Measurements from ENCODE around the gene NAA15. TPM values are rescaled to one million over a fixed set of nuclear protein-coding genes. Genes with fewer than 3 reads are reported as not detected.
"Not testable (repeated sequence)": the region's sequence is repeated elsewhere in the genome, so short reads cannot be mapped to it uniquely, and the experiment has no call there.

The NAA15 gene
- total RNA-seq (10 to 100 TPM; 27.9 to 37.6 TPM), polyA plus RNA-seq (ENCODE audit: insufficient read length in 2 of 2) (10 to 100 TPM; 18.1 to 22.3 TPM)
- long read RNA-seq, donor 1, partial matches to known transcripts, result 22 of 22 reads
- long read RNA-seq, donor 1, other reads (novel, unspliced or antisense), result 0 of 22 reads
- long read RNA-seq, donor 2, result 0 reads
- long read RNA-seq, donor 3, result 0 reads
- long read RNA-seq, donor 4, partial matches to known transcripts, result 0 of 10 reads
- long read RNA-seq, donor 4, other reads (novel, unspliced or antisense), result 10 of 10 reads

- 0% methylated on average over 61 of the region's 61 CpGs for WGBS (ENCODE audit: insufficient coverage)
- Histone ChIP-seq H3K27ac (ENCODE audit: low read depth, low read length) (peak within 1 kb of the TSS; percentile 95), H3K4me1 (ENCODE audit: control insufficient read depth, insufficient read depth, low read length) (peaks cover 13% of the 10 kb centered on the region)
These were observed at the start of gene NAA15 for GRCh38 chr4:139301113-139301820. TSS of gene NAA15 (plus strand) at chr4:139301505. CDS start at chr4:139301778, 273 bp downstream.

GRCh38 chr4:139253046-139253445, 48.3 kb upstream of the NAA15 start:
- H3K4me1 ChIP-seq (ENCODE audit: control insufficient read depth, insufficient read depth, low read length), result no peaks in the 10 kb centered on the region
- no peak for DNase-seq (ENCODE audit: low read depth in 4 of 6, low spot score in 6 of 6)
- no peaks in the 10 kb centered on the region for H3K27me3 ChIP-seq (ENCODE audit: control insufficient read depth, insufficient read depth, low read length)
- H3K27ac ChIP-seq (ENCODE audit: low read depth, low read length), result no peak overlapping the region
- no peak overlapping the region for H3K4me3 ChIP-seq (ENCODE audit: low read depth, low read length)
- no peaks in the 10 kb centered on the region for H3K36me3 ChIP-seq (ENCODE audit: control insufficient read depth, insufficient read depth, low read length)
- H3K9me3 ChIP-seq (ENCODE audit: control insufficient read depth, insufficient read depth, low read length), result no peaks in the 10 kb centered on the region

More at GRCh38 chr4:139301113-139301820, at the start of gene NAA15:
- DNase-seq (ENCODE audit: low read depth in 4 of 6, low spot score in 6 of 6), result peak; percentile 93 to 99 (median 98)
- peak within 1 kb of the TSS; percentile 89 for H3K4me3 ChIP-seq (ENCODE audit: low read depth, low read length)
- no peaks in the 10 kb centered on the region for H3K27me3 ChIP-seq (ENCODE audit: control insufficient read depth, insufficient read depth, low read length)
- peaks cover 3% of the 10 kb centered on the region for H3K9me3 ChIP-seq (ENCODE audit: control insufficient read depth, insufficient read depth, low read length)
- H3K36me3 ChIP-seq (ENCODE audit: control insufficient read depth, insufficient read depth, low read length), result peaks cover 7% of the 10 kb centered on the region

GRCh38 chr4:139253713-139254112, 47.6 kb upstream of the NAA15 start:
- DNase-seq (ENCODE audit: low read depth in 4 of 6, low spot score in 6 of 6), result no peak
- WGBS (ENCODE audit: insufficient coverage), result no CpG with 5 or more reads among the region's 3 CpGs
- Histone ChIP-seq H3K27ac (ENCODE audit: low read depth, low read length) (no peak overlapping the region), H3K4me3 (ENCODE audit: low read depth, low read length) (no peak overlapping the region), H3K36me3 (ENCODE audit: control insufficient read depth, insufficient read depth, low read length) (no peaks in the 10 kb centered on the region), H3K9me3 (ENCODE audit: control insufficient read depth, insufficient read depth, low read length) (no peaks in the 10 kb centered on the region), H3K4me1 (ENCODE audit: control insufficient read depth, insufficient read depth, low read length) (no peaks in the 10 kb centered on the region), H3K27me3 (ENCODE audit: control insufficient read depth, insufficient read depth, low read length) (no peaks in the 10 kb centered on the region)

GRCh38 chr4:139255581-139255980, 45.7 kb upstream of the NAA15 start:
- H3K36me3 ChIP-seq (ENCODE audit: control insufficient read depth, insufficient read depth, low read length); H3K27me3 ChIP-seq (ENCODE audit: control insufficient read depth, insufficient read depth, low read length); H3K9me3 ChIP-seq (ENCODE audit: control insufficient read depth, insufficient read depth, low read length); H3K27ac ChIP-seq (ENCODE audit: low read depth, low read length); H3K4me3 ChIP-seq (ENCODE audit: low read depth, low read length); H3K4me1 ChIP-seq (ENCODE audit: control insufficient read depth, insufficient read depth, low read length); DNase-seq (ENCODE audit: low read depth in 4 of 6, low spot score in 6 of 6): not testable (repeated sequence)
- WGBS (ENCODE audit: insufficient coverage), result no CpG with 5 or more reads among the region's 6 CpGs

- Histone ChIP-seq H3K27ac (ENCODE audit: low read depth, low read length) (no peak overlapping the region), H3K27me3 (ENCODE audit: control insufficient read depth, insufficient read depth, low read length) (no peaks in the 10 kb centered on the region), H3K4me3 (ENCODE audit: low read depth, low read length) (no peak overlapping the region), H3K36me3 (ENCODE audit: control insufficient read depth, insufficient read depth, low read length) (no peaks in the 10 kb centered on the region), H3K9me3 (ENCODE audit: control insufficient read depth, insufficient read depth, low read length) (no peaks in the 10 kb centered on the region), H3K4me1 (ENCODE audit: control insufficient read depth, insufficient read depth, low read length) (no peaks in the 10 kb centered on the region)
- WGBS (ENCODE audit: insufficient coverage), result no CpG with 5 or more reads among the region's 2 CpGs
- DNase-seq (ENCODE audit: low read depth in 4 of 6, low spot score in 6 of 6), result no peak
These were observed 45.0 kb upstream of the NAA15 start for GRCh38 chr4:139256349-139256748.

GRCh38 chr4:139265654-139266053, 35.7 kb upstream of the NAA15 start:
- Histone ChIP-seq H3K27me3 (ENCODE audit: control insufficient read depth, insufficient read depth, low read length) (no peaks in the 10 kb centered on the region), H3K9me3 (ENCODE audit: control insufficient read depth, insufficient read depth, low read length) (no peaks in the 10 kb centered on the region), H3K4me1 (ENCODE audit: control insufficient read depth, insufficient read depth, low read length) (peaks cover 4% of the 10 kb centered on the region), H3K36me3 (ENCODE audit: control insufficient read depth, insufficient read depth, low read length) (no peaks in the 10 kb centered on the region), H3K27ac (ENCODE audit: low read depth, low read length) (no peak overlapping the region), H3K4me3 (ENCODE audit: low read depth, low read length) (no peak overlapping the region)
- DNase-seq (ENCODE audit: low read depth in 4 of 6, low spot score in 6 of 6), result no peak
- no CpG with 5 or more reads among the region's 3 CpGs for WGBS (ENCODE audit: insufficient coverage)

- no CpG with 5 or more reads among the region's 1 CpG for WGBS (ENCODE audit: insufficient coverage)
- H3K9me3 ChIP-seq (ENCODE audit: control insufficient read depth, insufficient read depth, low read length), result no peaks in the 10 kb centered on the region
- no peak for DNase-seq (ENCODE audit: low read depth in 4 of 6, low spot score in 6 of 6)
- H3K4me1 ChIP-seq (ENCODE audit: control insufficient read depth, insufficient read depth, low read length), result peaks cover 4% of the 10 kb centered on the region
- peak overlapping the region; percentile 15 for H3K27ac ChIP-seq (ENCODE audit: low read depth, low read length)
- H3K27me3 ChIP-seq (ENCODE audit: control insufficient read depth, insufficient read depth, low read length), result no peaks in the 10 kb centered on the region
- no peak overlapping the region for H3K4me3 ChIP-seq (ENCODE audit: low read depth, low read length)
- H3K36me3 ChIP-seq (ENCODE audit: control insufficient read depth, insufficient read depth, low read length), result no peaks in the 10 kb centered on the region
These were observed 35.1 kb upstream of the NAA15 start for GRCh38 chr4:139266208-139266582.

- 6% methylated on average over 8 of the region's 14 CpGs for WGBS (ENCODE audit: insufficient coverage)
- DNase-seq (ENCODE audit: low read depth in 4 of 6, low spot score in 6 of 6), result peak in 2 of 6 donors; percentile 32 to 46
- Histone ChIP-seq H3K4me3 (ENCODE audit: low read depth, low read length) (peak overlapping the region; percentile 26), H3K9me3 (ENCODE audit: control insufficient read depth, insufficient read depth, low read length) (no peaks in the 10 kb centered on the region), H3K27me3 (ENCODE audit: control insufficient read depth, insufficient read depth, low read length) (no peaks in the 10 kb centered on the region), H3K4me1 (ENCODE audit: control insufficient read depth, insufficient read depth, low read length) (peaks cover 4% of the 10 kb centered on the region), H3K36me3 (ENCODE audit: control insufficient read depth, insufficient read depth, low read length) (no peaks in the 10 kb centered on the region), H3K27ac (ENCODE audit: low read depth, low read length) (peak overlapping the region; percentile 15)
These were observed 34.6 kb upstream of the NAA15 start for GRCh38 chr4:139266583-139267257.

GRCh38 chr4:139267301-139267700, 34.0 kb upstream of the NAA15 start:
- no CpG with 5 or more reads among the region's 1 CpG for WGBS (ENCODE audit: insufficient coverage)
- DNase-seq (ENCODE audit: low read depth in 4 of 6, low spot score in 6 of 6), result no peak
- H3K27ac ChIP-seq (ENCODE audit: low read depth, low read length), result no peak overlapping the region

More at GRCh38 chr4:139267301-139267700, 34.0 kb upstream of the NAA15 start:
- H3K4me1 ChIP-seq (ENCODE audit: control insufficient read depth, insufficient read depth, low read length), result peaks cover 4% of the 10 kb centered on the region
- no peak overlapping the region for H3K4me3 ChIP-seq (ENCODE audit: low read depth, low read length)
- H3K9me3 ChIP-seq (ENCODE audit: control insufficient read depth, insufficient read depth, low read length), result no peaks in the 10 kb centered on the region
- H3K27me3 ChIP-seq (ENCODE audit: control insufficient read depth, insufficient read depth, low read length), result no peaks in the 10 kb centered on the region
- no peaks in the 10 kb centered on the region for H3K36me3 ChIP-seq (ENCODE audit: control insufficient read depth, insufficient read depth, low read length)

All from spinal cord (tissue), 10 donors.